GM18508 (cell line): ENCODE measurements around the gene NUP93.
"Not testable (repeated sequence)": the region's sequence is repeated elsewhere in the genome, so short reads cannot be mapped to it uniquely, and the experiment has no call there.

Experiments used
- ATAC-seq: cut with Tn5 transposase; IDR thresholded peaks from one replicate; pipeline ENCODE4 v1.9.1; 2021; ENCODE audit warnings: moderate number of reproducible peaks; ENCODE audit not compliant: insufficient read depth, unreplicated experiment

NUP93 gene

GRCh38 chr16:56883586-56883985 lies 153.7 kb downstream of the NUP93 start:
- no peak for ATAC-seq

GRCh38 chr16:56884026-56884582 lies 154.2 kb downstream of the NUP93 start:
- no peak for ATAC-seq

- not testable (repeated sequence) for ATAC-seq
Observed at GRCh38 chr16:56884929-56885328, 155.0 kb downstream of the NUP93 start.

- no peak for ATAC-seq
Observed at GRCh38 chr16:56885446-56886162, 155.7 kb downstream of the NUP93 start.

GRCh38 chr16:56886296-56886695 lies 156.4 kb downstream of the NUP93 start:
- no peak for ATAC-seq

- ATAC-seq, result no peak
Observed at GRCh38 chr16:56886826-56887225, 156.9 kb downstream of the NUP93 start.

GRCh38 chr16:56888806-56889205 lies 158.9 kb downstream of the NUP93 start:
- peak; percentile 63 for ATAC-seq

- ATAC-seq, result no peak
Observed at GRCh38 chr16:56889206-56889605, 159.3 kb downstream of the NUP93 start.

GRCh38 chr16:56891685-56892084 lies 161.8 kb downstream of the NUP93 start:
- ATAC-seq, result no peak

- no peak for ATAC-seq
Observed at GRCh38 chr16:56892705-56893104, 162.8 kb downstream of the NUP93 start.

- no peak for ATAC-seq
Observed at GRCh38 chr16:56894331-56894917, 164.5 kb downstream of the NUP93 start.

GRCh38 chr16:56895813-56896212 lies 165.9 kb downstream of the NUP93 start:
- no peak for ATAC-seq

- ATAC-seq, result no peak
Observed at GRCh38 chr16:56896244-56896643, 166.3 kb downstream of the NUP93 start.

- no peak for ATAC-seq
Observed at GRCh38 chr16:56897026-56897799, 167.3 kb downstream of the NUP93 start.

- no peak for ATAC-seq
Observed at GRCh38 chr16:56898847-56899246, 168.9 kb downstream of the NUP93 start.
